ENCODE measurements around the gene PTGER1. TPM values are rescaled to one million over a fixed set of nuclear protein-coding genes. Genes with fewer than 3 reads are reported as not detected.
A peak's percentile ranks its signal among the peaks of the same experiment; 100 is the strongest.

PTGER1 gene
- total RNA-seq, 1 experiment from 2014 or later = 0.42 TPM

DNA sequence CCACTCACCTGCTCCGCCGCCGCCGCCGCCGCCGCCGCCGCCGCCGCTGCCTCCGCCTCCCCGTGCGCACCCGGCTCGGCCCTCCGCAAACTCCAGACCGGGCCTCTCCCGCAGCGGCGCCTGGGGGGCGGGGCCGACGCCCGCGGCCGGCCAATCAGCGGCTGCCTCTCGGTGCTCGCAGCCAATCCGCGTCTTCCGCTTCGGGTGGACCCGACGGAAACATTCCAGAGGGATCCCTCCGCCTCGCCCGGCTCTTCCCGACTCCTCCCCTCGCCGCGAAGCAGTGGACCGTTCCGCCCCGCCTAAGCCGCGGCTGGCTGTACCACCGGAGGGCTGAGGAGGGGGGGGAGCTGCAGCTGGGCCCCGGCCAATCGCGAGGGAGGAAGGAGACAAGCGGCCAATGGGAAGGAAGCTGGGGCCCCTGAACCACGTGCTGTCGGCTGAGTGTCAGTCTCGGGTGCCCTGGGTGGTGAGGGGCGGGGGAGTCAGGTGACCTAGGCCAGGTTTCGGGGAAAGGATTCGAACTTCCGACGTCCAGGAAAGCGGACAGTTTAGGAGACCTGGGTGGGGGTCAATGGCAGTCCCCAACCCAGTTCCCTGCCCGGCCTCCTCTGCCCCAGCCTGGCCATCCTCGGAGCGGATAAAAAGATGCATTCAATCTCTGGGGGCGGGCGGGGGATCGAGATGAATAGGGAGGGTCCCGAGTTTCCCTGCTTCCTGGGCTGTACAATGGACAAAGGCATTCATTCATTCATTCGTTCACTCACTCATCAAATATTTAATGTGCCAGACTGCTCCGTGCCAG lies 21.1 kb upstream of the PTGER1 start, which contains the start of gene GIPC1:
Gene GIPC1 (minus strand): TSS at position 99 of the 805 bp plus-strand sequence. CDS start 13,151 bp downstream, outside the sequence.
- H3K27ac Mint-ChIP-seq (ENCODE audit: low read depth, unreplicated experiment) = peak within 1 kb of the TSS; percentile 83
- H3K9me3 Mint-ChIP-seq (ENCODE audit: unreplicated experiment) = no peaks in the 10 kb centered on the region
- DNase-seq (ENCODE audit: unreplicated experiment) = peak; percentile 99
- H3K4me1 Mint-ChIP-seq (ENCODE audit: insufficient read depth, unreplicated experiment) = peaks cover 38% of the 10 kb centered on the region
- POLR2A ChIA-PET = interaction anchor here (0.6 to 6.8 kb wide), 13 partner anchors 15 to 359 kb away, joined by 3 to 203 read pairs (median 4); partner anchors contain the start of genes ASF1B, DDX39A and DNAJB1
- TF ChIP-seq, protein P1, sequence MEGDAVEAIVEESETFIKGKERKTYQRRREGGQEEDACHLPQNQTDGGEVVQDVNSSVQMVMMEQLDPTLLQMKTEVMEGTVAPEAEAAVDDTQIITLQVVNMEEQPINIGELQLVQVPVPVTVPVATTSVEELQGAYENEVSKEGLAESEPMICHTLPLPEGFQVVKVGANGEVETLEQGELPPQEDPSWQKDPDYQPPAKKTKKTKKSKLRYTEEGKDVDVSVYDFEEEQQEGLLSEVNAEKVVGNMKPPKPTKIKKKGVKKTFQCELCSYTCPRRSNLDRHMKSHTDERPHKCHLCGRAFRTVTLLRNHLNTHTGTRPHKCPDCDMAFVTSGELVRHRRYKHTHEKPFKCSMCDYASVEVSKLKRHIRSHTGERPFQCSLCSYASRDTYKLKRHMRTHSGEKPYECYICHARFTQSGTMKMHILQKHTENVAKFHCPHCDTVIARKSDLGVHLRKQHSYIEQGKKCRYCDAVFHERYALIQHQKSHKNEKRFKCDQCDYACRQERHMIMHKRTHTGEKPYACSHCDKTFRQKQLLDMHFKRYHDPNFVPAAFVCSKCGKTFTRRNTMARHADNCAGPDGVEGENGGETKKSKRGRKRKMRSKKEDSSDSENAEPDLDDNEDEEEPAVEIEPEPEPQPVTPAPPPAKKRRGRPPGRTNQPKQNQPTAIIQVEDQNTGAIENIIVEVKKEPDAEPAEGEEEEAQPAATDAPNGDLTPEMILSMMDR (IDR thresholded peaks at IDR 0.05; ENCODE audit: unreplicated experiment) = no peak
- no TSS peak for BruUV-seq (replicated peaks)
- no peaks in the 10 kb centered on the region for H3K27me3 Mint-ChIP-seq (ENCODE audit: insufficient read depth, unreplicated experiment)
- CTCF ChIA-PET = interaction anchor here (0.7 to 6.6 kb wide), 5 partner anchors 10 to 28 kb away, joined by 3 to 50 read pairs (median 3); no protein-coding TSS in a partner anchor
- peak within 1 kb of the TSS; percentile 76 for H3K4me3 Mint-ChIP-seq (ENCODE audit: unreplicated experiment)
- intact Hi-C loops (cut with micrococcal nuclease) = no loop called here
- H3K36me3 Mint-ChIP-seq (ENCODE audit: insufficient read depth, unreplicated experiment) = peaks cover 20% of the 10 kb centered on the region

DNA sequence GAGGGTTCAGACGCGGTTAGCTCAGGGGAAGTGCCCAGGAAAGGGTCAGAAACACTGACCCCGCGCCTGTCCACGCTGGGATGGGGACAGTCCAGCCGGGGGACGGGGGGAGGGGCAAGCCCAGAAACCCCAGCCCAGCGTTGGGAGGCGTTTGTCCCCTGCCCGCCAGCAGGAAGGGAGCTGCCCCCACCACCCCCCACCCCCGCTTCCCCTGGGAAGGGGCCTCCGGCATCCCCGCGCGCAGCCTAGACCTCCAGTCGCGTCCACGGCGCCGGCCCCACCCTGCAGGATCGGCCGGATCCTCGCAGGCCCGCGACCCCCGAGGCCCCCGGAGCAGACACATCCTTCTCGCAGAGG lies 20.5 kb upstream of the PTGER1 start:
- intact Hi-C loops (cut with micrococcal nuclease) = no loop called here
- no peak for DNase-seq (ENCODE audit: unreplicated experiment)
- H3K27ac Mint-ChIP-seq (ENCODE audit: low read depth, unreplicated experiment) = peak overlapping the region; percentile 83
- peaks cover 38% of the 10 kb centered on the region for H3K4me1 Mint-ChIP-seq (ENCODE audit: insufficient read depth, unreplicated experiment)
- H3K4me3 Mint-ChIP-seq (ENCODE audit: unreplicated experiment) = peak overlapping the region; percentile 76
- TF ChIP-seq, protein P1 (IDR thresholded peaks at IDR 0.05; ENCODE audit: unreplicated experiment) = no peak
- POLR2A ChIA-PET = interaction anchor here (0.6 to 6.8 kb wide), 12 partner anchors 14 to 114 kb away, joined by 3 to 203 read pairs (median 4); partner anchors contain the start of genes DDX39A and DNAJB1
- H3K27me3 Mint-ChIP-seq (ENCODE audit: insufficient read depth, unreplicated experiment) = no peaks in the 10 kb centered on the region
- CTCF ChIA-PET = interaction anchor here (0.7 to 6.6 kb wide), 6 partner anchors 8 to 161 kb away, joined by 3 to 50 read pairs (median 4); no protein-coding TSS in a partner anchor
- no TSS peak for BruUV-seq (replicated peaks)
- H3K36me3 Mint-ChIP-seq (ENCODE audit: insufficient read depth, unreplicated experiment) = peaks cover 24% of the 10 kb centered on the region
- H3K9me3 Mint-ChIP-seq (ENCODE audit: unreplicated experiment) = no peaks in the 10 kb centered on the region

DNA sequence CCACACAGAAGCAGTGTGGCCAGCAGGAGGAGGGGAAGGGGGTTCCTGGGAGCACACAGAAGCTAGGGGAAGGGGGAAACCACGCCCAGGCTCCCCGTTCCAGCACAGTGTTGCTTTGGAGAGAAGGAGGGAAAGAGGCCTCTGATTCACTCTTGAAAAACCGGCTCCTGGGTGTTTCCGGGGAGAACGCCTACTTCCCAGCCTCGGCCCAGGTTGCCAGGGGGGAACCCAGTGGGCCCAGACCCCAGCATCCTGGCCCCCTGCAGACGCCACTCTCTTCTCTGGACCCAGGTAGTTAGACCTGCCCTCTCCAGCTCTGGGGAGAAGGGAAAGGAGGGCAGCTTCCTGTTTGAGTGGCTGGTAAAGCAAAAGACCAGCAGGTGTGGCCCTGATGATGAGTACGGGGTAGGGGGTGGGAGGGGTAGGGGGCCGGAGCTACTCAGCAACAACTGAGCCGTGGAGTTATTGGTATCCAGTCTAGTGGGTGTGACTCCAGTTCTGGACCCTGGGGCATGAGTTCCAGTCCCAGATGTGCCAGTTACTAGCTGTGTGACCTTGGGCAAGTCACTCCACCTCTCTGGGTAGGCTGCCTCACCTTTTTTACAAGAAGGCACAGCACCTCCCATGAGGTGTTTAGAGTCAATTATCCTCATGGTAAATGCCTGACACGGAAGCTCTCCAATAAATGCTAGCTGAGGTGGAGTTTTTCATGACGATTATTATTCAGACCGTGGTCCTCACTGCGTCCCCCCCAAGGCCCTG lies 19.9 kb upstream of the PTGER1 start:
- H3K36me3 Mint-ChIP-seq (ENCODE audit: insufficient read depth, unreplicated experiment) = peaks cover 30% of the 10 kb centered on the region
- POLR2A ChIA-PET = interaction anchor here (0.9 to 6.8 kb wide), 10 partner anchors 14 to 76 kb away, joined by 3 to 203 read pairs (median 4); partner anchors contain the start of genes DDX39A and DNAJB1

More for the DNA sequence above, 19.9 kb upstream of the PTGER1 start:
- no peaks in the 10 kb centered on the region for H3K27me3 Mint-ChIP-seq (ENCODE audit: insufficient read depth, unreplicated experiment)
- TF ChIP-seq, protein P1 (IDR thresholded peaks at IDR 0.05; ENCODE audit: unreplicated experiment) = no peak
- peaks cover 38% of the 10 kb centered on the region for H3K4me1 Mint-ChIP-seq (ENCODE audit: insufficient read depth, unreplicated experiment)
- H3K4me3 Mint-ChIP-seq (ENCODE audit: unreplicated experiment) = peak overlapping the region; percentile 76
- CTCF ChIA-PET = interaction anchor here (0.7 to 6.6 kb wide), 6 partner anchors 8 to 629 kb away, joined by 3 to 50 read pairs (median 4); no protein-coding TSS in a partner anchor
- intact Hi-C loops (cut with micrococcal nuclease) = no loop called here
- no TSS peak for BruUV-seq (replicated peaks)
- no peak for DNase-seq (ENCODE audit: unreplicated experiment)
- no peaks in the 10 kb centered on the region for H3K9me3 Mint-ChIP-seq (ENCODE audit: unreplicated experiment)
- peak overlapping the region; percentile 83 for H3K27ac Mint-ChIP-seq (ENCODE audit: low read depth, unreplicated experiment)
